ENCODE data around the gene ZNF616.

The ZNF616 gene

DNA sequence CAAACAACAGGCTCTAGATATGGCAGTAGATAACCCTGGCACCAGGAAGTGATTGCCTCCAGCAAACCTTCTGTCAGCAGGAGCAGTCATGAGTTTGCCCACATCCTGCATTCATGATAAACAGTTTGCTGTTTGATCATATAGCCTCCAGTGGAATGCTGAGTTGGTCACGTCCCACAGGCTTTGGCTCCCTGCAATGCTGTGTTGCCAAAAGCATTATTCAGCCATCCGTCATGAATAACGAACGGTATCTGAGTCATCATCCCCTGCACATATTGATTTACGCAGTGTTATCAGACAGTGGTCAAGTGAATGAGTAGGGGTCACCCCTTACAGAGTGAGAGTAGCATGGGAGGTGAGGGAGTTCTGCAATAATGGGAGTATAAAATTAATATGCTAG lies 69.2 kb downstream of the ZNF616 start:
- no peak overlapping the region for H3K27ac ChIP-seq
- TF ChIP-seq, protein P1, sequence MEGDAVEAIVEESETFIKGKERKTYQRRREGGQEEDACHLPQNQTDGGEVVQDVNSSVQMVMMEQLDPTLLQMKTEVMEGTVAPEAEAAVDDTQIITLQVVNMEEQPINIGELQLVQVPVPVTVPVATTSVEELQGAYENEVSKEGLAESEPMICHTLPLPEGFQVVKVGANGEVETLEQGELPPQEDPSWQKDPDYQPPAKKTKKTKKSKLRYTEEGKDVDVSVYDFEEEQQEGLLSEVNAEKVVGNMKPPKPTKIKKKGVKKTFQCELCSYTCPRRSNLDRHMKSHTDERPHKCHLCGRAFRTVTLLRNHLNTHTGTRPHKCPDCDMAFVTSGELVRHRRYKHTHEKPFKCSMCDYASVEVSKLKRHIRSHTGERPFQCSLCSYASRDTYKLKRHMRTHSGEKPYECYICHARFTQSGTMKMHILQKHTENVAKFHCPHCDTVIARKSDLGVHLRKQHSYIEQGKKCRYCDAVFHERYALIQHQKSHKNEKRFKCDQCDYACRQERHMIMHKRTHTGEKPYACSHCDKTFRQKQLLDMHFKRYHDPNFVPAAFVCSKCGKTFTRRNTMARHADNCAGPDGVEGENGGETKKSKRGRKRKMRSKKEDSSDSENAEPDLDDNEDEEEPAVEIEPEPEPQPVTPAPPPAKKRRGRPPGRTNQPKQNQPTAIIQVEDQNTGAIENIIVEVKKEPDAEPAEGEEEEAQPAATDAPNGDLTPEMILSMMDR (conservative IDR thresholded peaks at IDR 0.05), result no peak

DNA sequence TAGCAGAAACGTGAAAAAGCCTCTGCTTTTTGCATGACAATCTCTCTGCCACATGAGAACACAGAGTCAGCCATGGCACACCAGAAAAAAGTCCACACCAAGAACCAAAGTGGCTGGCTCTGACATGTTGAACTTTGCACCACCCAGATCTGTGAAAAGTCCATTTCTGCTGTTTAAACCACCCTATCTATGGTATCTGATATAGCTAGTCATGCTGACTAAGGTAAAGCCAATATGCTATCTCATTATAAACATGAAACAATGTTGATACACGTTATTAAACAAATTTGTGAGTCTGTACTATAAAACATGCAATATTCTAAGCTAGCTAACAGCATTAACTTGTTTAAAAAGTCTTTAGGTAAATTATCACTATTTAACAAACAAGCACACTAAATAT lies 70.1 kb downstream of the ZNF616 start:
- H3K27ac ChIP-seq, result no peak overlapping the region
- TF ChIP-seq, protein P1 (conservative IDR thresholded peaks at IDR 0.05), result no peak

GRCh38 chr19:52066258-52066863 lies 73.4 kb downstream of the ZNF616 start:
- TF ChIP-seq, protein P1 (conservative IDR thresholded peaks at IDR 0.05), result no peak

GRCh38 chr19:52065399-52065798 lies 74.3 kb downstream of the ZNF616 start:
- TF ChIP-seq, protein P1 (conservative IDR thresholded peaks at IDR 0.05), result no peak
- H3K27ac ChIP-seq, result no peak overlapping the region

More at GRCh38 chr19:52066258-52066863, 73.4 kb downstream of the ZNF616 start:
- H3K27ac ChIP-seq, result no peak overlapping the region
